Esophagus muscularis mucosa (tissue), 4 donors: ENCODE results near the gene SCAND1. TPM values are rescaled to one million over a fixed set of nuclear protein-coding genes. Genes with fewer than 3 reads are reported as not detected.
A peak's percentile ranks its signal among the peaks of the same experiment; 100 is the strongest.
"Not testable (repeated sequence)": the region's sequence is repeated elsewhere in the genome, so short reads cannot be mapped to it uniquely, and the experiment has no call there.

Source experiments
- DNase-seq: peaks from one replicate; pipeline ENCODE4 v3.0.0-alpha.2; 2017; ENCODE audit errors: extremely low spot score
- H3K27ac ChIP-seq, 4 donors: fragments of 200-600 bp; sonication (generic); replicated peaks in 1 of 4; 1 replicate in 3 of 4; 2 replicates in 1 of 4; pipeline ENCODE4 v1.5.1; 2016 to 2019; ENCODE audit warnings: mild to moderate bottlenecking in 1 of 4
- H3K27me3 ChIP-seq, 4 donors: fragments of 200-600 bp; sonication (generic); one replicate each; pipeline versions ENCODE4 v1.5.1 to v1.6.0; 2016 to 2019
- H3K36me3 ChIP-seq, 4 donors: fragments of 200-600 bp; sonication (generic); one replicate each; pipeline ENCODE4 v1.5.1; 2016 to 2019
- H3K4me1 ChIP-seq, 4 donors: fragments of 200-600 bp; sonication (generic); one replicate each; pipeline ENCODE4 v1.5.1; 2016 to 2019
- H3K4me3 ChIP-seq, 4 donors: fragments of 200-600 bp; sonication (generic); 1 replicate in 2 of 4; 2 replicates in 2 of 4; pipeline ENCODE4 v1.5.1; 2016 to 2019; ENCODE audit warnings: mild to moderate bottlenecking in 4 of 4, moderate library complexity in 1 of 4
- H3K9me3 ChIP-seq, 4 donors: fragments of 200-600 bp; sonication (generic); 1 replicate in 3 of 4; 2 replicates in 1 of 4; pipeline ENCODE4 v1.5.1; 2016 to 2019
- CTCF ChIP-seq, 3 experiments: fragments of 200-600 bp in 2 of 3; fragments of 450-650 bp in 1 of 3; sonication (generic) in 2 of 3; IDR thresholded peaks; one replicate each; pipeline ENCODE4 v1.5.1; 2017 to 2019; ENCODE audit warnings: antibody characterized with exemption in 3 of 3, mild to moderate bottlenecking in 2 of 3, moderate library complexity in 1 of 3
- EP300 ChIP-seq: sonication (generic); formaldehyde crosslinking; IDR thresholded peaks from one replicate; pipeline ENCODE4 v1.6.1; 2017; ENCODE audit warnings: antibody characterized with exemption
- POLR2A ChIP-seq: fragments of 450-650 bp; IDR thresholded peaks from one replicate; pipeline ENCODE4 v1.6.1; 2017; ENCODE audit warnings: antibody characterized with exemption, moderate library complexity, mild to moderate bottlenecking, low read depth
- POLR2AphosphoS5 ChIP-seq, 2 donors: sonication (generic); formaldehyde crosslinking; IDR thresholded peaks; one replicate each; pipeline ENCODE4 v1.6.1; 2017; ENCODE audit warnings: antibody characterized with exemption in 2 of 2
- WGBS: methylation state at CpG from one replicate; pipeline ENCODE4 v1.1.5; 2018; 5-methylcytosine and 5-hydroxymethylcytosine counted together
- intact Hi-C: fragments of 100-400 bp; cut with DNase I; formaldehyde crosslinking; loops from one replicate; pipeline ENCODE4 v1.15.1; 2023
- total RNA-seq, 4 donors: library from RNA; depleted of rRNA; stranded (reverse); fragments of >200 nt; gene quantifications; one replicate each; pipeline versions ENCODE4 v1.1.0 to v1.2.1, GENCODE V29; 2016

Gene SCAND1
- total RNA-seq, 4 donors from 2014 or later: 79.7 to 138 (median 94.2) TPM

GRCh38 chr20:35967979-35968640 is 13.8 kb upstream of the SCAND1 start, which contains the start of gene CNBD2:
TSS of gene CNBD2 (plus strand) at chr20:35968590. CDS start at chr20:35968763, 173 bp downstream.
- Histone ChIP-seq H3K4me3 (no peak within 1 kb of the TSS), H3K27me3 (no peaks in the 10 kb centered on the region), H3K27ac (no peak within 1 kb of the TSS), H3K9me3 (no peaks in the 10 kb centered on the region), H3K4me1 (peaks cover 0 to 5% (median 0%) of the 10 kb centered on the region in 4 donors), H3K36me3 (no peaks in the 10 kb centered on the region)
- no peak for TF ChIP-seq POLR2A
- no peak for TF ChIP-seq POLR2AphosphoS5 (IDR thresholded peaks at IDR 0.05)
- no peak for TF ChIP-seq CTCF (IDR thresholded peaks at IDR 0.05)
- no peak for TF ChIP-seq EP300
- no peak for DNase-seq
- 95% methylated on average over 3 of the region's 3 CpGs for WGBS
- intact Hi-C loops: no loop called here

GRCh38 chr20:35963878-35964277 is 9.6 kb upstream of the SCAND1 start:
- 92% methylated on average over 4 of the region's 4 CpGs for WGBS
- no peak for DNase-seq
- intact Hi-C loops: no loop called here

GRCh38 chr20:35959291-35959690 is 5.0 kb upstream of the SCAND1 start:
- DNase-seq, H3K36me3 ChIP-seq, H3K27me3 ChIP-seq, H3K27ac ChIP-seq, intact Hi-C loops, H3K4me1 ChIP-seq, H3K4me3 ChIP-seq, H3K9me3 ChIP-seq: not testable (repeated sequence)
- WGBS: 80% methylated on average over 6 of the region's 6 CpGs

More at GRCh38 chr20:35963878-35964277, 9.6 kb upstream of the SCAND1 start:
- Histone ChIP-seq H3K36me3 (no peaks in the 10 kb centered on the region), H3K9me3 (no peaks in the 10 kb centered on the region), H3K4me3 (no peak overlapping the region), H3K4me1 (no peaks in the 10 kb centered on the region), H3K27me3 (no peaks in the 10 kb centered on the region), H3K27ac (no peak overlapping the region)
- no peak for TF ChIP-seq POLR2AphosphoS5 (IDR thresholded peaks at IDR 0.05)
- no peak for TF ChIP-seq POLR2A
- TF ChIP-seq EP300: no peak
- no peak for TF ChIP-seq CTCF (IDR thresholded peaks at IDR 0.05)

- intact Hi-C loops: no loop called here
- Histone ChIP-seq H3K36me3 (no peaks in the 10 kb centered on the region), H3K4me1 (peaks cover 22 to 29% (median 27%) of the 10 kb centered on the region in 4 donors), H3K4me3 (no peak overlapping the region), H3K27ac (no peak overlapping the region), H3K27me3 (no peaks in the 10 kb centered on the region), H3K9me3 (no peaks in the 10 kb centered on the region)
- no peak for DNase-seq
- TF ChIP-seq POLR2A (no peak), EP300 (no peak), CTCF (IDR thresholded peaks at IDR 0.05) (no peak), POLR2AphosphoS5 (IDR thresholded peaks at IDR 0.05) (no peak)
Observed at GRCh38 chr20:35956616-35957015, 2.3 kb upstream of the SCAND1 start.

- no peak for DNase-seq
- Histone ChIP-seq H3K4me3 (peak overlapping the region; percentile 68 to 97 (median 88)), H3K36me3 (peaks cover 0 to 5% (median 0%) of the 10 kb centered on the region in 4 donors), H3K9me3 (no peaks in the 10 kb centered on the region), H3K4me1 (peaks cover 23 to 30% (median 27%) of the 10 kb centered on the region in 4 donors), H3K27ac (peak overlapping the region; percentile 90 to 99 (median 97)), H3K27me3 (no peaks in the 10 kb centered on the region)
- TF ChIP-seq EP300 (no peak), CTCF (IDR thresholded peaks at IDR 0.05) (no peak), POLR2A (no peak), POLR2AphosphoS5 (IDR thresholded peaks at IDR 0.05) (no peak)
- intact Hi-C loops: no loop called here
- 2% methylated on average over 19 of the region's 19 CpGs for WGBS
Observed at GRCh38 chr20:35954907-35955251, 577 bp upstream of the SCAND1 start.
